HG03342 (cell line): ENCODE measurements around the gene NTNG1.

Experiments
- ATAC-seq: cut with Tn5 transposase; IDR thresholded peaks from one replicate; pipeline ENCODE4 v1.9.1; 2021; ENCODE audit warnings: mild to moderate bottlenecking, moderate library complexity; ENCODE audit not compliant: unreplicated experiment

Gene NTNG1

DNA sequence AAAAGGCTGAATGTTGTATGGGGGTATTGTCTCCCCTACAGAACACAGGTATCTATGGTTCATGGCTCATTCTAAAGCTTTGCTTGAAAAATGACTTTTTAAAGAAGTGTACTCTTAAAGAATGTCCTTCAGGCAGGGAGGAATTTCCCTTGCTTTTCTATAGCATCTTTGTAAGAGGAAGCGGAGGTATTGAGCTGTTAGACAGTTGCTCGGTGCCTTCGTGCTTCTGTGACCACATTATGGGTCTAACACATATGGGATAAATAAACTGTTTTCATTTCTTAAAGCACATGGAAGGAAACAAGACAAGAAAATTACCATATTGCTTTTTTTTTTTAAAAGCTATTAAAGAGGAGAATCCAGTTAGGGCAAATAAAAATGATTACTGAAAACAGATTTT lies 182.9 kb downstream of the NTNG1 start:
- no peak for ATAC-seq

DNA sequence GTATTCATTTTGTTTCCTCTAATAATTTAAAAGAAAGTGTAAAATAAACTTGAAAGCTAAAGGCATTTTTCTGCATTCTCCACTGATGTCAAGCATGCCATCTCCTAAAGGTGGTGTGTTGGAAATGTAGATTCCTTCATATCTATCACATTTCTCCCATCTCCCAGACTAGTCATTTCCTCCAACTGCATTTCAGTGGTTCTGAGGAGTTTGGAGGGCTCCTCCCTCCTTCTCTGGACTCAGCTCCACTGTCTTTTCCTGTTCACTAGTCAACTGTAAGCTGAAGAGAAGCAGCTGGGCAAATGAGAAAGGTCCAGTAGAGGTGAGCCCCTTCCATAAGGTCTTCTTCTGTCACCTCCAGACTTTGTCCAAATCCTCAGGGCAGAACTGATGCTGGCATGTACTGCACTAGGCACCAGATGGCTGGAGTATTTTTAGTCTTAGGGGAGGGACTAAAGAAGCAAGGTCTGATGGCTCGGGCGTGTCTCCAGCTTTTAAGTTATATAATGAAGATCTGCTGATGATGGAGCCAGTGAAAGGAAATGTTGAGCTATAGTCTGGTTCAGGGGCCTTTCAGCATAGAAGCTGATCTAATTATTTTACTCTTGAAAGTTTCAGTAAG lies 186.1 kb downstream of the NTNG1 start:
- ATAC-seq, result no peak

DNA sequence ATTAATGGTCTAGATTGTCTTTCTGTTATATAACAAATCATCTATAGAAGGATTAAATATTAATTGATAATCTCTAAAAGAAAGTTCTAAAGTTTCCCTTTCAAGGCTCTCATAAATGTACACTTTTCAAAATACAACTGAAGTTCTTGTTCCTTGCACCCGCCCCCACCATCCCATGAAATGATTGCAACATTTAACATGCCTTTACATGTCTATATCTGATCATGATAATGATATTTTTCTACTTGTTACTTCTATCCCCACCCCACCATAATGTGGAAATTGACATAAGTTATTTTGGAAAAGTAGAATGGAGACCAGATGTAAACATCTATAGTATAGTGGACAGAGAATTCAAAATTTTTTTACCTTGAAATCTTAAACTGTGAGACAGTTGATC lies 186.6 kb downstream of the NTNG1 start:
- no peak for ATAC-seq

DNA sequence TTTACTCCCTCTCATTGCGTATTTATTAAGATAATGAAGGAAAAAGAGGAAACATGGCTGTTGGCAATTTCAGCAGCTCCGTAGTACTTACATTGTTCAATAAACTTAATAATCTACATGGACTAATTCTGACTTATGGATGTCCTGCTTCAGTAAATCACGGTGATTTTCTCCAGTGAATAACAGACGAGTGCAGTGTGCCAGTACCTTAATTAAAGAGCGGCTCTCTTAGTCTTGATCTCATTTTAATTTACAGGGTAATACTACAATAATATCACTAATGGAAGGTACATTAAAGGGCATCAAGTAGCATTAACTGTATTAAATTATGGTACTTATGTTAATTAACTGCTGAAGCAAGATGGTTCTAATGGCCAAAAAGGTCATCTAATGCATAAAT lies 187.2 kb downstream of the NTNG1 start:
- ATAC-seq, result no peak

DNA sequence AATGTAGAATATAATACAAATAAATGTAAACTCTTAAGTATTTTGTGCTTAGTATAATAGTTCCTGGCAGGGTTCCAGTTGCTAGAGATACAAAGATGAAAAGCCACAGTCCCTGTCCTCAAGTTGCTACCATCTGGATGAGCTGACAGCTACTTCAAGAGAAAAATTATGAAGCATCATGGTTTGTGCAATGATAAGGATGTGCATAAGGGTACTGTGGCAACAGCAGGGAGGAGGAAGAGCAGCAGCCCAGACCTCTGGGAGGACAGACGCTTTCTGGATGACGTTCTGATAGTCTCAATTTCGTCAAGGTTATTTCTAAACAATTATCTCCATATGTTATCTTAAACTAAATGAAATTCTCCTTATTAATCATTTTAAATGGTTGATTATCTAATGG lies 198.9 kb downstream of the NTNG1 start:
- ATAC-seq, result no peak

DNA sequence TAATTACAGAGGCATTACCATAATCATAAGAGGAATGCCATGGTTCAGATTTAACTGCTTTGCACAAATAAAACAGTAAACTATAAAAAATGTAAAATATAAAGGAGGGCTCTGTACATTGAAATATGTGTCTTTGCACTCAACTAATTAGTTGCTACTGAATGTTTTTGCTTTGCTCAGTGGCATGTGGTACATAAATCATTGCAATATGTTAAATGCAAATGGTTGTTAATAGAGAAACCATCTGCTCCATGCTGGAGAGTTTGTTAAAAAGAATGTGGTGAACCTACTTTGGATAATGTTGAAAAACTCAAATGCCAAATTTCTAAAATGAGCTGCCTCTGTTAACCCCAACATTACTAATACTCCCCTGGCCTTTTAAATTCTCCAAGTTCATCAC lies 201.5 kb downstream of the NTNG1 start:
- no peak for ATAC-seq

DNA sequence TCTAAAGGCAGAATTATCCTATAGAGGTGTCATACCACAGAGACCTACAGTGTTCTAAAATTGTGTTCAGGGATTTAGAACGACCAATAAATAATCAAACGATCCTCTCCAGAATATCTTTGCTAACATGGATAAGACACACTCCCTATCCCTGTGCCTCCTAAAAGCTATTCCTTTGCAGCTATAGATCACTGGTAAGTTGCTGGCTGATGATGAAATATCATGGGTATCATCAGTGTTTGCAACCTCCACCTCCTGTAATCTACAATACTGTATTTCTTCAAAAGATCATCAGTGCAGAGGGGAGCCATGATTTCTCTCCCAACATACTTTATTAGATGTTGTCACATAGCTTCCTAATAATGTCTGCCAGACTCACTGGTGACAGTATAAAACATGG lies 201.9 kb downstream of the NTNG1 start:
- ATAC-seq, result no peak

DNA sequence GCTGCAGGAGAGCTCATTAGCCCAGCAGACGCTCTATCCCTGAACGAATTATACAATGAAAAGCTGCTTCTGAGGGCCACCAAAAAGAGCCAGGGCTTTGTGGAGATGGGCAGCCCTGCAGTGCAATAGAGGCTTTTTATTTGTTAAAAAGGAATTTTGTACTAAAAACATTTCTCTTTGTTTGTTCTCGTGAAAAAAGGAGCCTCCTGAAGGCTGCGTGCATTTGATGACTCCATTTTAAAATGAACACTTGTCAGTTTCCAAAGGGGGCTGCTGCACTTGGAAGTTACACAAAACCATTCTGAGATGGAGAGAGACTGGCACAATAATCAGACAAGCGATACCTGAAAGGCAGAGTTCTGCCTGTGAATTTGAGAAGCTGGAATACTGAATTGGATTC lies 202.8 kb downstream of the NTNG1 start:
- ATAC-seq, result no peak

DNA sequence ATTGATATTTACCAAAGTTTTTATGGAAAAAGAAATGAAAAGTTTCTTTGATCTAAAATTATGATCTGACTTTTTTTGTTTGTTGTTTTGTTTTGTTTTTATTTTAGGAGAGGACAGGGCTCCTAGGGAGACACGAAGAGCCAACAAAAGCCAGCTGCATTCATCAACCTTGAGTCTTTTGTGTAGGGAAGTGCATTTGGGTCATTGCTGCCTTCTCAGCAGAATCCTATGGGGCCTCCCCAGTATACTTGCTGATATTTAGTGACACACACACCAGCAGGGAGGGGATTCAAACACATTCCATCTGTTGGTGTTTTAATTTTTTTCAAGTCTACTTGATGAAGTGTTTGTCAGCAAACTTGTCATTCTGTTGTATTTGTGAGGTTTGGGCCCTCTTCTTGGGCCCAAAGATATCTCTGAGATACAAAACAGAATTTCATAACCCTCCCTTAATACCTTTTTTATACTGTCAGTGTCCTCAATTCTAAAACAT lies 203.5 kb downstream of the NTNG1 start:
- no peak for ATAC-seq

DNA sequence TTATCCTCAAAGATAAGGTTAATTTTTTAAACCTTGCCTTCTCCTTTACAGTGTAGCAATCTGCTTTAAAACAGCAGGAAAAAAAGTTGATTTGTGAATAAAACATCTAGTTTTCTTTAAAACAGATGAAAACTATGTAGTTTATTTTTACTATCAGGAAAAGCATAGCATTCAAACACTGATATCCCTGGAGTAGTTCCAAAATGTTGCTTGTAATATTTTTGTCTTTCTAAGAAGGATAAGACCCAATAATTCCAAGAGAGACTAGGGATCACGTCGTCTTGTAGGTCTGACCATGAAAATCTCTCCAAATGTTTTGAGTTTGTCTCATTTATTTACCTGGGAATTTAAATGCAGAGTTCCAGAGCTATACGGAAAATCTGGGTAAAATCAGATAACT lies 204.0 kb downstream of the NTNG1 start:
- ATAC-seq, result no peak

DNA sequence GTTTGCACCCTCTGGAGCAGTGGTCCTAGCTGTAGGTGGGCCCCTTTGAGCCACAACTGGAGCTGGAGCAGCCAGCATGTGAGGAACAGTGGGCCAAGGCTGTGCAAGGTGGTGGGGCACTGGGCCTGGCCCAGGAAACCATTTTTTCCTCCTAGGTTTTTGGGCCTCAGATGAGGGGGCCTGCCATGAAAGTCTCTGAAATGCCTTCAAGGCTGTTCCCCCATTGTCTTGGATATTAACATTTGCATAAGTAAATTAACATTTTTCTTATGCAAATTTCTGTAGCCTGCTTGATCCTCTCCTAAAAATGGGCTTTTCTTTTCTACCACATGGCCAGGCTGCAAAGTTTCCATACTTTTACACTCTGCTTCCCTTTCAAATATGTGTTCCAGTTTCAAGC lies 212.0 kb downstream of the NTNG1 start:
- ATAC-seq, result no peak

DNA sequence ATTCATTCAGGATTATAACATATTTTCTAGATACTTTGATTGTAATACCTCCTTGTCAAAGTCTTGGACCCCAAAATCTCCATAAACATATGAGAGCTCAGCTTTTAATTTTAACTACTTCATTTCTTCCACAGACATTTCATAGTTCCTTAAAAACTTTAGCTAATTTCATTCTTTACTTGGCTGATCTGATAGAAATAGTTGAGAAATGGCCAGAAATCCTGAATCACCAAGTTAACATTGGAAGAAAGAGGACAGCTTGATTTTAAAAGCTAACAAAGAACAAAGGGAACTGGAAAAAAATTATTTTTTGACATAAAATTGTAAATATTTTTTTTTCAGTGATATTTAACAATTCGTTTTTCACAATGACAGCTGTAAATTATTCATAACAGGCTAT lies 216.5 kb downstream of the NTNG1 start:
- ATAC-seq, result no peak

DNA sequence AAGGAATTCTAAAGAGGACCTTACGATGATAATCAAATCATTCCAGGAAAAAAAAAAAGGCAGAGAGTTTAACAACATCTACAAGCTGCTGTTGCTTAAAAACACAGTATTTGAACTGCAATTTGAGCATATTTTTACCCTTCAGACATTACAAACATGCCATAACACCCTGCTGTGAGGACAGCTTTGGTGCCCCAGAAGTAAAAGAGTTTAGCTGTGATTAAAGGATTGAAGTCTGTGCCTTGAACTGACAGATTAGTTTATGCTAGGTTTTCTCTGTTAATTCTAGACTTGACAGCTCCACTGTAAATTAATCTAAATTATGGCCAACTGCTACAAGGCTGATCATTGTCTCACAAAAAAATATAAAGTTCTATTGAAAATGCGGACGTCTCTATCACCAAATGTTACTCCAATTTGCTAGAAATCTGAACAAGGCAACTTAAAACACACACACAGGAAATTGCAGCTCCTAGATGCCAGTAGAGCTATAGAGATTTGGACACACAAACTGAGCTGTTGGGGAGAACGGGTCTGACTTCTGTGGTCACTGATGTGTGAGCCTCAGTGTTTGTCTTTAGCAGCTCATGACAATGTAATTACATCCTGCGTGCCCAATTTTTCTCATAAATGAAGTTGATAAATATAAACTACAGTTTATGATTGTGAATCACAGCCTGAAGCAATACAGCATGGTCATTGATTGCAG lies 217.9 kb downstream of the NTNG1 start:
- no peak for ATAC-seq

DNA sequence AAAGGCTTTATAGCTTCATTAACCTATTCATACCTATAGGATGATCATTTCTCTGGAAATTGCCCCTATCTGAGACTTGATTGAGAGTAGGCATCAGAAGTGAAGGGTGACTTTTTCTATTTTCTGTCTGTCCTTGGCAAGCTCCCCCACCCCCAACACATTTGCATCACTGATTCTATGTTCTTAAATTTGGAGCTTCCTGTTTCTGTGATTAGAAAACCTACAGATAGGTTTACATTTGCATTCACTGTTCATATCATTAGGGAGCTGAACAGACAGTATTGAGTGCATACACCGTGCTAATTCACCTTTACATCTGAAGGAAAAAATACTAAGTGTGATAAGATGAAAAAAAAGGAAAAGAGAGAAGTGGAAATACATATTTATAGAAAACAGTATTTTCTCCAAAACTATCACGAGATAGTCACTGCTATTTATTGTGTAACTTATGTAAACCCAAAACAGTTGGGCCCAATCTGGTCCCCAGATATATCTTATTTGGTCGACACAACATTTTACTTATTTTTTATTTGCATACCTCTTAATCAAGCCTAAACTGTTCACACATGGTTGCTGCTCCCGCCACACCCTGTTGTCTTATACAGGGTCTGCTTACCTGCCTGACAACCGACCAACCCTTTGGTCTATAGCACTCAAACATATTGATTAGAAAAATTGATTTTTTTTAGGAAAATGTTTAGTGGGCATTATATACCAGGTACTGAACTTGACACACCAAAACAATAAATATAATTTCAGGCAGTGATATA lies 218.8 kb downstream of the NTNG1 start:
- ATAC-seq, result no peak

DNA sequence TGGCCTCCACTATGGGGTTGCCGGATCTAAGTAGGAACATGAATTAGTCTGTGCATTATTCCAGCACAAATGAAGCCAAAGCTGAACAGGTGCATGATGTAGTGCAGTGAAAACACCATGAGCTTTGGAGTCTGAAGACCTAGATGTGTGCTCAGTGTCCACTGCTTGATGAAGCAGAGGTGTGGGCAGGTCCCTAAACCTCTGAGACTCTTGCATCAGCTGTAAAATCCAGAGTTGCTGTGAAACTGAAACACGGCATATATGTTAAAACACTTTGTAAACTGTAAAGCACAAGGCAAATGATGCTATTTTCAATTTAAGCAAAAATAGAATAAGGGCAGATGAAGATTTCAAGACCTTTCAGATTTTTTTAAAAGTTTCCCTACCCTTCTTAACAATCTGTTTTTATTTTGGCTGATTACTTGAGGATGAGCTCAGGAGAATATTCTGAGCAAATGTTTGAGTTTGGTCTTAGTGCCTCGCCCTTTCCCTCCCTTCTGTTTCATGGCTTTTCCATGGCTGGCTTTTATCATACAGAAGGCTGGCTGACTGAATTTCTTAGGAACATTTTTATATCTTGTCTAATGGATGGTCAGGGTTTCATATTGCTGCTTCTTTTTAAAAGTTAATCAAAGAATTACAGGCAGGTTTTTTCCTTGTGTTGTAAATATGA lies 221.8 kb downstream of the NTNG1 start:
- no peak for ATAC-seq

DNA sequence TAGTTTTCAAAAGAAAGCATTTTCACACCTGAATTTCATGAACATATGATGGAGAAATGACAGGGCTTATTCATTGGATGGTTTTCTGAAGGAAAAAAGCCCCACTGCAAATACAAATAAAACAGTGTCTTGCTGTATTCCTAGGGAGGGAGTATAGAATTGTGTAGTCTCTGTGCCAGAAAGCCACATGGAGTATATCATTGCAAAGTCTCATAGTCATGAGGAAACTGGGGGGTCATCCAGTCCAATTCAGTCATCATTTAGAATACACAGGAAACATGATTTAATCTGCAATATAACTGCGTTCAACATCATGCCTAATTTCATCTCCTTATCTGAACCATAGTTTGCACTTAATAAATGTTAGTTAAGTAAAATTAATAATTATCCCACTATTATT lies 222.3 kb downstream of the NTNG1 start:
- no peak for ATAC-seq

DNA sequence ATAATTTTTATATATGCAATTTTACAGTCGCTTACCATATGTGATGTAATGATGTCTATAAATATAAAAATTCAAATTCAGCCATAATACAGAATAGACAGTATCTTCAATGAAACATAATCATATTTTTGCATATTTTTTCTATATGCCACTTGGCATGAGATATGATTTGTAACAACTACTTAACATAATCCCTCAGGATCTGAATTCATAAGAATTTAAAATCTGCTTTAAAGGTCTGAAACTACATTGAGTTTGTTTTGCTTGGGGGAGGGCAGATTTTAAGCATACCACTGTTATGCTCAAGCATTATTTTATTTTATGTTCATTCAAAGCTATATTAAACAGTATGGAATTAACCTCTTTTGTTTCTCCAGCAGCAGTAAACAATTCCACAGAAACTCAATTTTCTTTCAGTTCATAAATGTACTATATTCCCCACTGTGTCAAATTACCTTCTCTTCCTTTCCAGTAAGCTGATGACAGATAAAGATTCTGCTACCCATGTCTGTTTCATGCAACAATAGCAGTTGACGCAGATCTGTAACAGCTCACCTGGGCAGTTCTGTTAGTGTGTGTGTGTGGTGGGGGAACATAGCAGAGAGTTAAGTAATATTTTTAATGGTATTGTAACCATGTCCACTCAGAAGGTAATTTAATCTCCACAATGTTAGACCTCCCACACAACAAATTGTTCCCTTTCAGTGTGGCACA lies 224.8 kb downstream of the NTNG1 start:
- ATAC-seq, result no peak

DNA sequence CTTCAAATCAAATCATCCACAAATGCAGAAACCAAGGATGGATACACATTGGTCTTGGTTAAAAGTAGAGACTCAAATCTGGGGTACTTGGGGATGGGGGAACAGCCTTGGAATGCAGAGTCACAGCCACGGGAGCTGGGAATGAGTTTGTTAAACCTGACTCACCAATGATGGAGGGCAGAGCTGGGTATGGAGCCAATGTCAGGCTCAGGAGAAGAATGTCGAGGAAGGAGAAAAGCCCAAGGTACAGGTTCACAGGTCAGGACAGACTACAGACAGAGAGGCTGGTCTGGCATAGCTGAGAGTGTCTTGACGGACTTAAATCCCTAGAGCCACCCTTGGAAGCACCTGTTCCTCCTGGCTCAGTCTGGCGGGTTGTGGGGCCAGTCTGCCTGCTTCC lies 237.6 kb downstream of the NTNG1 start:
- ATAC-seq, result no peak

DNA sequence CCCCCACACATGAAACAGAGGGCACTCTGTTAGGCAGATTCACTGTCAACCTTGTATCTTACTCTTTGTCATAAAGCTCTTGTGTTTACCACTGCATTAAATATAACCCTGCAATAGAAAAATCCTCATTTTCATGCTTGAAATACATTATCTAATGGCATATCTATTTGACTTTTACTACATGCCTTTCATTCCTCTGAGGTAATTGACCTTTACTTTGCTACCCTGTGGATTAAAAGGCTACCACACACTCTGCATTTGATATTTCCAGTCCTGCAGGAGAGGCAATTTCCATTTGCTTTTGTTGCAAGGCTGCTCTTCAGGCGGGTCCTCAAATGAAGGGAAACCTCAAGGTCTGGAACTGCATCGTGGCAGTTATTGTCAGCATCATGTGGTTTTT lies 238.0 kb downstream of the NTNG1 start:
- no peak for ATAC-seq

DNA sequence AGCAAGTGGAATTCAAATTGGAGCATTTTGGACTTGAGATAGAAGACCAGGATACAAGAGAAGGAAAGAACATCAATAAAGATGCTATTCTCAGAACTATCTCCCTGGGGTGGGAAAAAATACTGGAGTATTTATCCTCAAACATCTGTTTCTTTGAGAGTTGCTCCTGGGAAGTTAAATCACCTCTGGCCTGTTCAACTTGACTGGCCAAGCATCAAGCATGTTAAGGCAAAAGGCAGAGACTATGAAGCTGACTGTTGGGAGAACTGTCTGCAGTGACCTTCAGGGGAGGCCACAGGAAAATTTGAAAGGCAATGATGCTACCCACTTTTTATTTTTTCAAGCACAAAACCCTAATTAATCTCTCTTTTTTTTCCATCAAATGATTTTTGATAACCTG lies 239.0 kb downstream of the NTNG1 start:
- no peak for ATAC-seq
